BLaER1 treated with 17β-estradiol and CSF1 and Interleukin-3, amounts not matched to agents 10 nM and 100 nM (cell line): ENCODE measurements around the gene AP3S1.
"Not testable (repeated sequence)": the region's sequence is repeated elsewhere in the genome, so short reads cannot be mapped to it uniquely, and the experiment has no call there.

ENCODE experiments used
- H3K27ac ChIP-seq, 11 experiments: shearing (Covaris generic); formaldehyde crosslinking; 2 replicates each; pipeline ENCODE4 v1.8.1; 2022
- H3K27me3 ChIP-seq, 11 experiments: shearing (Covaris generic); formaldehyde crosslinking; 2 replicates each; pipeline ENCODE4 v1.8.1; 2022
- H3K36me3 ChIP-seq, 11 experiments: shearing (Covaris generic); formaldehyde crosslinking; 2 replicates each; pipeline ENCODE4 v1.8.1; 2022
- H3K4me1 ChIP-seq, 10 experiments: shearing (Covaris generic); formaldehyde crosslinking; 2 replicates each; pipeline ENCODE4 v1.8.1; 2022
- H3K4me2 ChIP-seq, 11 experiments: shearing (Covaris generic); formaldehyde crosslinking; 2 replicates each; pipeline ENCODE4 v1.8.1; 2022
- H3K4me3 ChIP-seq, 10 experiments: shearing (Covaris generic); formaldehyde crosslinking; 2 replicates each; pipeline ENCODE4 v1.8.1; 2022
- H3K9ac ChIP-seq, 11 experiments: shearing (Covaris generic); formaldehyde crosslinking; 2 replicates each; pipeline ENCODE4 v1.8.1; 2022
- H3K9me3 ChIP-seq, 11 experiments: shearing (Covaris generic); formaldehyde crosslinking; replicated peaks in 1 of 11; 2 replicates each; pipeline ENCODE4 v1.8.1; 2022
- H4K20me1 ChIP-seq, 11 experiments: shearing (Covaris generic); formaldehyde crosslinking; 2 replicates each; pipeline ENCODE4 v1.8.1; 2022
- Cebpa-rat ChIP-seq, 11 experiments: shearing (Covaris generic); IDR thresholded peaks; 2 replicates each; pipeline ENCODE4 v1.8.1; 2022

Gene AP3S1

DNA sequence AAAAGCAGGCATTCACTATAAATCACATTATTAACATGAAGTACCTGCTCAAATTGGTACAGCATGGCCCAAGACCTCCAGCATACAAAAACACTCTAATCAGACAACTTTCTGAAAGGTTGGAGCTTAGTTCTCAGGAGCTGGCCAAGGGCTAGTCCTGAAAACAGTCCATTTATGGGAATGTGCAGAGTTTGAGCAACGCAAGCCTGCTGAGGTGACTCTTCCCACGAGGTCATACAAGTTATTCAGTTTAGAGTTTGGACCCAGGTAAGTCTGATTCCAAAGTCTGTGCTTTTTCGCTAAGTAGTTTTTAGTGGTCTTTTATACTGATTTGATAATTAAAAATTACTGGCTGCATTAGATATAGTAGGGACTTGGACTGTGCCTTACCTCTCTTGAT, 52.6 kb downstream of the AP3S1 start:
- Histone ChIP-seq H3K36me3 (peaks cover 7 to 65% (median 17%) of the 10 kb centered on the region in 11 experiments; a peak in 17 of 22 replicates), H3K4me1 (peaks cover 0 to 11% (median 0%) of the 10 kb centered on the region in 10 experiments; a peak in 3 of 20 replicates)

DNA sequence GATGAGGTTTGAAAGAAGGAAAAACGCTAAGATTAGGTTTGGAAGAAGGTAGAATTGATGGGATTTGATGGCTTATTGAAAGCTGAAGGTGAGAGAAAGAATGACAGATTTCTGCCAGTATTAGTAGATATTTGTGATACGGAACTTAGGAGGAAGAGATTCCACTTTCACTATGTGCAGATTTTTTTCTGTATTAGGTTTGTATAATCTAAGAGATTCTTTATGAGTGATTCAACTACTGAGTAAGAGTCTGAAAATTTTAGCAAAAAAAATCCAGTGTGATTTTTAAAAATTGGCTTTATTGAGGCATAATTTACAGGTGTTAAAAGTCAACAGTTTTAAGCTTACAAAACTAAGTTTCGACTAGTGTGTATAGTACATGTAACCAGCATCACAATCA, 54.1 kb downstream of the AP3S1 start:
- Histone ChIP-seq H3K4me2 (no peak overlapping the region), H3K27me3 (no peaks in the 10 kb centered on the region), H3K9me3 (no peaks in the 10 kb centered on the region), H3K27ac (no peak overlapping the region), H3K9ac (no peak overlapping the region), H3K36me3 (peaks cover 7 to 63% (median 20%) of the 10 kb centered on the region in 11 experiments; a peak in 18 of 22 replicates), H4K20me1 (no peaks in the 10 kb centered on the region; a peak in 2 of 22 replicates), H3K4me3 (no peak overlapping the region), H3K4me1 (peaks cover 0 to 11% (median 0%) of the 10 kb centered on the region in 10 experiments; a peak in 3 of 20 replicates)
- TF ChIP-seq Cebpa-rat (IDR thresholded peaks at IDR 0.05), result no peak

More for the DNA sequence above, 52.6 kb downstream of the AP3S1 start:
- TF ChIP-seq Cebpa-rat (IDR thresholded peaks at IDR 0.05), result no peak
- Histone ChIP-seq H3K27ac (no peak overlapping the region), H3K9me3 (no peaks in the 10 kb centered on the region), H4K20me1 (no peaks in the 10 kb centered on the region; a peak in 2 of 22 replicates), H3K9ac (no peak overlapping the region), H3K4me2 (no peak overlapping the region), H3K4me3 (no peak overlapping the region), H3K27me3 (no peaks in the 10 kb centered on the region)

DNA sequence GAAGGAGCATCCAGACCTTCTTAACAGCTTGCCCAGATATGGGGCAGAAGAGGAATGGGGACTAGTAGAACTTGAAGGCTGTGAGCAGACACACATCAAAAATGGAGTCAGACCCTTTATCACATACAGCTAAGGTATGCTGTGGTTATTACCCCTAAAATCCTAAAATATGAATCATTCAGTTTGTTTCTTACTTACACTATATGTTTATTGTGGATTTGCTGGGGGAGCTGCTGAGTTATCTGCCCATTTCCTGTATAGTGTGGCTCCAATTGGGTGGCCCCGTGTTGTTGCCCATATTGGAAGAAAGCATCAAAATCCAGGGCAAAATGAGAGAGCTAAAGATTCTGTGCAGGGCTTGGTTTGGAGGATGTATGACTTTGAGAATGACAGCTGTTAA, 56.9 kb downstream of the AP3S1 start:
- H3K4me3 ChIP-seq, result no peak overlapping the region
- no peaks in the 10 kb centered on the region for H3K27me3 ChIP-seq
- H3K9ac ChIP-seq, result no peak overlapping the region
- H4K20me1 ChIP-seq, result no peaks in the 10 kb centered on the region
- TF ChIP-seq Cebpa-rat (IDR thresholded peaks at IDR 0.05), result no peak
- no peaks in the 10 kb centered on the region for H3K4me1 ChIP-seq
- no peak overlapping the region for H3K27ac ChIP-seq
- peaks cover 7 to 53% (median 16%) of the 10 kb centered on the region in 11 experiments; a peak in 18 of 22 replicates for H3K36me3 ChIP-seq
- H3K4me2 ChIP-seq, result no peak overlapping the region
- H3K9me3 ChIP-seq, result no peaks in the 10 kb centered on the region

DNA sequence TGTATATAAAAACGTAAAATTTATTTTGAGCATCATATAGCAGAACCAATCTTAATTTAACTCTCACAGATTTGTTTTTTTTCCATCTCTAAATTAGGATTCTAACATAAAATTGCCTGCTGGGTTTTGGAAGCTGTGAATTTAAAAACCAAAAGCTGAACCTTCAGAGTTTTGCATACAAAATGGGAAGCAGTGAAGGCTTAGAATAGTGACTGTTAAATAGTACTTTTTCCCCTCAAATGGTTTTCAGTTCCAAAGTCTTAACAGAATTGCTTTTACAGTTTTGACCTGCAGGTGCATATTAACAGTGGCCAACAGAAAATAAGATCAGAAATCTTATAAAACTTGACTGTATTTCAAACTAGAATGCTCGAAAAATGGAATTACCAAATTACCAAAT, 65.4 kb downstream of the AP3S1 start:
- H3K4me3 ChIP-seq, result no peak overlapping the region
- no peak overlapping the region for H3K27ac ChIP-seq
- no peak overlapping the region for H3K9ac ChIP-seq
- no peak for TF ChIP-seq Cebpa-rat (IDR thresholded peaks at IDR 0.05)
- H3K27me3 ChIP-seq, result no peaks in the 10 kb centered on the region
- H4K20me1 ChIP-seq, result no peaks in the 10 kb centered on the region; a peak in 1 of 22 replicates
- no peaks in the 10 kb centered on the region for H3K4me1 ChIP-seq
- no peaks in the 10 kb centered on the region for H3K9me3 ChIP-seq
- no peak overlapping the region for H3K4me2 ChIP-seq
- H3K36me3 ChIP-seq, result peaks cover 0 to 20% (median 0%) of the 10 kb centered on the region in 11 experiments; a peak in 5 of 22 replicates

DNA sequence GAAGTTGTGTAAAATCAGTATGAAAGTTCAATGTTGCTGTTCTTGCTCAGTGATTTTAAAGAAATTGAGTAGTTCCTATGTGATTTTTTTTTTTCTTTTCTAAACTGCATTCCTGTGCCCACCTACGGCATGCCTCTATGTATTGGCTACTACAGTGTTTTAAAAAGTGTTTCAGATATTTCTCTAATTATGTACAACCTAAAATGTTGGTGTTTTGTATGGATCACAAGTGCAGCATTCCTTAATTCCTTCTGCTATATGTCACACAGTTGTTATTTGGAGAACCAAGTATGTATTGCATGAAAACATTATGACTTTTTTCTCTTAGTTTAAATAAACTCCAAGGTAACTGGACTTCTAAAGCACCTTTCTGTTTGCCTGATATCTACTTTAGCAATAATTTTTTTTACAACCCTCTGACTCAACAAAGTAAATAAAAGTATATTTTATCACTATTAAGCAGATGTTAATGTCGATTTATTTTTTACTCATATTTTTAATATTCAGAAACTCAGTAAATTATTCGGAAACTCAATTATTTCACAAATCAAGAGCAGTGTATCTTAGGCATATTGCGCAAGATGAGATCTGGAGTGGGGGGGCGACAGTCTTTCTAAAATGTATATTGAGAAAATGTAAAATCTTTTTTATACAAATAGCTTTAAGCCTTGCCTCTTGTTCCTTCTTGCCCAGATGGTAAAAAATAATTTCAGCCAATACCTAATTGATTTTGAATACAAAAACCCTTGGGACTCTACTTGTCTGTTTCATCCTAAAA, 72.1 kb downstream of the AP3S1 start:
- not testable (repeated sequence) for H3K9ac ChIP-seq, H3K4me2 ChIP-seq, H3K4me3 ChIP-seq, H3K4me1 ChIP-seq, H4K20me1 ChIP-seq, H3K9me3 ChIP-seq, H3K27me3 ChIP-seq, H3K27ac ChIP-seq
- TF ChIP-seq Cebpa-rat (IDR thresholded peaks at IDR 0.05), result peak in 3 of 11 experiments; percentile 29 to 43 (median 42); a peak in 3 of 22 replicates
- peaks cover 0 to 47% (median 0%) of the 10 kb centered on the region in 11 experiments; a peak in 7 of 22 replicates for H3K36me3 ChIP-seq

DNA sequence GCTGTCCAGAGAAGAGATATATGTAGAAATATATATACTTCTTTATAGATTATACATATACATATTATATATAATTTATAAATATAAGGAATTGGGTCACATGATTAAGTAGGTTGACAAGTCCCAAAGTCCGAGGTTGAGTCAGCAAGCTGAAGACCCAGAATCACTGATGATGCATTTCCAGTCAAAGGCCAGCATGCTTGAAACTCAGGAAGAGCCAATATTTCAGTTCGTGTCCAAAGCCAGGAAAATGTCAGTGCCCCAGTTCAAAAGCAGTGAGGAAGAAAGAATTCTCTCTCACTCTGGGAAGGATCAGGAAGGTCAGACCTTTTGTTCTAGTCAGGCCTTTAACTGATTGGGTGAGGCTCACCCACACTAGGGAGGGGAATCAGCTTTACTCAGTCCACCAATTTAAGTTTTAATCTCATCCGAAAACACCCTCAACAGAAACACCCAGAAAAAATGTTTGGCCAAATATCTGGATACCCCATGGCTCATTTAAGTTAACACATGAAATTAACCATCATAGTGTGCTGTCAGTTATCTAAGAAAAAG, 78.5 kb downstream of the AP3S1 start:
- Histone ChIP-seq H3K27ac (no peak overlapping the region), H3K4me1 (no peaks in the 10 kb centered on the region), H3K4me2 (no peak overlapping the region), H4K20me1 (no peaks in the 10 kb centered on the region), H3K27me3 (no peaks in the 10 kb centered on the region), H3K36me3 (peaks cover 0 to 15% (median 0%) of the 10 kb centered on the region in 11 experiments; a peak in 6 of 22 replicates), H3K9ac (no peak overlapping the region), H3K9me3 (no peaks in the 10 kb centered on the region), H3K4me3 (no peak overlapping the region)
- TF ChIP-seq Cebpa-rat (IDR thresholded peaks at IDR 0.05), result no peak

DNA sequence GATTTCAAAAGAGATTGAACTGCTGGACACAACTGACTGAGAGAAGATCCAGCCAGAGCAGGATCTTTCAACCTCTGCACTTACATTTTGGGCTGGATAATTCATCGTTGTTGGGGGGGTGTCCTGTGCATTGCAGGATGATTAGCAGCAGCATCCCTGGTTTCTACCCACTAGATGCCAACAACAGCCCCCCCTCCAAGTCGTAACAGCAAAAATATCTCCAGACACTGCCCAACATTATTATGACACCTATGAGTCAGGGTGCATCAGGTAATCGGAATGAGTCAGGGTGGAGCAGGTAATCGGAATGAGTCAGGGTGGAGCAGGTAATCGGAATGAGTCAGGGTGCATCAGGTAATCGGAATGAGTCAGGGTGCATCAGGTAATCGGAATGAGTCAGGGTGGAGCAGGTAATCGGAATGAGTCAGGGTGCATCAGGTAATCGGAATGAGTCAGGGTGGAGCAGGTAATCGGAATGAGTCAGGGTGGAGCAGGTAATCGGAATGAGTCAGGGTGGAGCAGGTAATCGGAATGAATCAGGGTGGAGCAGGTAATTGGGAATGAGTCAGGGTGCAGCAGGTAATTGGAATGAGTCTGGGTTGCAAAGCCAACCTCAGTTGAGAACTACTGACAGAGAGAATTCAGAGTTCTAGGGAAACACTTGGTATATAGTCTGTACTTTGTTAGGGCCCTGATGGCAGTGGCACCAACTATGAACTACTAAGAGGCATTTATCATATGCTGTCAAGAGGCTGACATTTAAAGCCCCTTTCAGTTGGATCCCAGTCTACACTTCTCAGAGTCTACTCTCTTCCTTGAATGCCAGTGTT, 87.1 kb downstream of the AP3S1 start:
- not testable (repeated sequence) for H3K9me3 ChIP-seq, H3K36me3 ChIP-seq, H3K27ac ChIP-seq, H3K9ac ChIP-seq, H4K20me1 ChIP-seq, H3K27me3 ChIP-seq, H3K4me2 ChIP-seq, H3K4me3 ChIP-seq, H3K4me1 ChIP-seq

DNA sequence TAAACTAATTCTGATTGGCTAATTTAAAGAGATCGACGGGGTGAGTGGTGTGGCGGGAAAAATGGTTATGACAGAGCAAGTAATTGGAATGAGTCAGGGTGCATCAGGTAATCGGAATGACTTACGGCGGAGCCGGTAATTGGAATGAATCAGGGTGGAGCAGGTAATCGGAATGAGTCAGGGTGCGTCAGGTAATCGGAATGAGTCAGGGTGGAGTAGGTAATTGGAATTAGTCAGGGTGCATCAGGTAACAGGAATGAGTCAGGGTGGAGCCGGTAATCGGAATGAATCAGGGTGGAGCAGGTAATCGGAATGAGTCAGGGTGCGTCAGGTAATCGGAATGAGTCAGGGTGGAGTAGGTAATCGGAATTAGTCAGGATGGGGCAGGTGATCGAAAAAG, 88.4 kb downstream of the AP3S1 start:
- not testable (repeated sequence) for H3K9ac ChIP-seq, H3K9me3 ChIP-seq, H3K36me3 ChIP-seq, H3K27me3 ChIP-seq, H3K27ac ChIP-seq, H3K4me2 ChIP-seq, H4K20me1 ChIP-seq, H3K4me3 ChIP-seq
- peaks cover 0 to 11% (median 6%) of the 10 kb centered on the region in 10 experiments; a peak in 11 of 20 replicates for H3K4me1 ChIP-seq

DNA sequence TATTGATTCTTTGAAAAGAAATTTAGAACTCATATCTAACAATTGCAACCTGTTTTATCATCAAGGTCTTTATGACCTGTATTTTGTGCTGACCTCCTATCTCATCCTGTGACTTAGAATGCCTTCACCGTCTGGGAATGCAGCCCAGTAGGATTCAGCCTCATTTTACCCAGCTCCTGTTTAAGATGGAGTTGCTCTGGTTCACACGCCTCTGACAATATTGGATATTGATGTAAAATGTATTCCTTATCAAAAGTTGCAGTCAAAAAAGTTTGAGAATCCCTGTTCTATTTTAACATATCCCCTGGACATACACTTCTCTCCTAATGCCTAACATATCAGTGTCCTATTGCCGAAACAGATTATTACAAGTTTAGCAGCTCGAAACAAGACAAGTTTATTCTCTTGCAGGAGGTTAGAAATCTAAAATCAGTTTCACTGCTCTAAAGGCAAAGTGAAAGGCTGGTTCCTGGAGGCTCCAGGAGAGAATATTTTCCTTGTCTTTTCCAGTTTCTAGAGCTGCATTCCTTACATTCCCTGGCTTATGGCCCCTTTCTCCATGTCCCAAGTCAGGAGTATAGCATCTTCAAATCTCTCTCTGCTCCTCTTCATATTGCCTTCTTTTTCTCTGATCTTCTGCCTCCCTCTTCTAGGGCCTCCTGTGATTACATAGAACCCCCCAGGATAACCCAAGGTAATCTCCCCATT, 89.0 kb downstream of the AP3S1 start:
- no peak overlapping the region for H3K9ac ChIP-seq
- no peak overlapping the region for H3K4me3 ChIP-seq
- H4K20me1 ChIP-seq, result no peaks in the 10 kb centered on the region; a peak in 1 of 22 replicates
- H3K27ac ChIP-seq, result no peak overlapping the region
- TF ChIP-seq Cebpa-rat (IDR thresholded peaks at IDR 0.05), result no peak
- no peaks in the 10 kb centered on the region for H3K9me3 ChIP-seq
- H3K27me3 ChIP-seq, result no peaks in the 10 kb centered on the region
- H3K4me2 ChIP-seq, result no peak overlapping the region
- H3K36me3 ChIP-seq, result no peaks in the 10 kb centered on the region
- peaks cover 0 to 11% (median 6%) of the 10 kb centered on the region in 10 experiments; a peak in 11 of 20 replicates for H3K4me1 ChIP-seq
